Mucosa of rectum (tissue), 2 donors: Measurements from ENCODE around the gene ARID4B.
"Not testable (repeated sequence)": the region's sequence is repeated elsewhere in the genome, so short reads cannot be mapped to it uniquely, and the experiment has no call there.

ENCODE experiments used
- H3K27ac ChIP-seq, 2 donors: one replicate each; pipeline ENCODE4 v1.7.0; 2013; ENCODE audit warnings: inconsistent platforms in 2 of 2, low read depth in 2 of 2, low read length in 2 of 2
- H3K27me3 ChIP-seq, 2 donors: one replicate each; pipeline ENCODE4 v1.7.0; 2013; ENCODE audit warnings: low read length in 2 of 2; ENCODE audit not compliant: control insufficient read depth in 2 of 2, insufficient read depth in 2 of 2
- H3K36me3 ChIP-seq, 2 donors: one replicate each; pipeline ENCODE4 v1.7.0; 2013; ENCODE audit warnings: low read length in 2 of 2; ENCODE audit not compliant: control insufficient read depth in 2 of 2, insufficient read depth in 2 of 2
- H3K4me1 ChIP-seq, 2 donors: one replicate each; pipeline ENCODE4 v1.7.0; 2013; ENCODE audit warnings: low read length in 2 of 2, mild to moderate bottlenecking in 1 of 2; ENCODE audit not compliant: control insufficient read depth in 2 of 2, insufficient read depth in 2 of 2
- H3K4me3 ChIP-seq, 2 donors: one replicate each; pipeline ENCODE4 v1.7.0; 2013; ENCODE audit warnings: low read length in 2 of 2
- H3K9ac ChIP-seq, 2 donors: one replicate each; pipeline ENCODE4 v1.7.0; 2013; ENCODE audit warnings: low read length in 2 of 2, low read depth in 1 of 2, mild to moderate bottlenecking in 1 of 2
- H3K9me3 ChIP-seq, 2 donors: one replicate each; pipeline ENCODE4 v1.7.0; 2013; ENCODE audit warnings: low read length in 2 of 2; ENCODE audit not compliant: control insufficient read depth in 2 of 2
- donor health status: healthy.
- donor health status: Normal muscosa, but diverticular disease.

ARID4B gene

GRCh38 chr1:235275223-235275622, 52.8 kb downstream of the ARID4B start:
- Histone ChIP-seq H3K36me3 (no peaks in the 10 kb centered on the region), H3K9me3 (no peaks in the 10 kb centered on the region), H3K4me1 (peaks cover 0 to 7% of the 10 kb centered on the region in 2 donors), H3K27ac (no peak overlapping the region), H3K27me3 (no peaks in the 10 kb centered on the region), H3K9ac (no peak overlapping the region), H3K4me3 (no peak overlapping the region)

DNA sequence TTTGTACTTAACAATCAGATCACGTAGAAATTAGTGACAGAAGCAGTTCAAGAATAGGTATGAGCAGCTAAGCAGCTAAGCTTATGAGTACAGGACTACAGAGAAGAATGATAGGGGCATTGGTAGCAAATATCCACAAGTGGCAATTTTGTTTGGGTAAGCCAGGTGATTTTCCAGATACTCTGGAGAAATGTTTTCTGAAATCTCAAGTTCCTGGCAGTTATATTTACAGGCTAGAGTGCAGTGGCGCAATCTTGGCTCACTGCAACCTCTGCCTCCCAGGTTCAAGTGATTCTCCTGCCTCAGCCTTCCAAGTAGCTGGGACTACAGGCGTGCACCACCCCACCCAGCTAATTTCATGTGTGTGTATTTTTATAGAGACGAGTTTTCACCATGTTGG, 55.1 kb downstream of the ARID4B start:
- Histone ChIP-seq H3K27ac (no peak overlapping the region), H3K4me3 (no peak overlapping the region), H3K9me3 (no peaks in the 10 kb centered on the region), H3K4me1 (peaks cover 0 to 7% of the 10 kb centered on the region in 2 donors), H3K36me3 (no peaks in the 10 kb centered on the region), H3K27me3 (no peaks in the 10 kb centered on the region), H3K9ac (no peak overlapping the region)

DNA sequence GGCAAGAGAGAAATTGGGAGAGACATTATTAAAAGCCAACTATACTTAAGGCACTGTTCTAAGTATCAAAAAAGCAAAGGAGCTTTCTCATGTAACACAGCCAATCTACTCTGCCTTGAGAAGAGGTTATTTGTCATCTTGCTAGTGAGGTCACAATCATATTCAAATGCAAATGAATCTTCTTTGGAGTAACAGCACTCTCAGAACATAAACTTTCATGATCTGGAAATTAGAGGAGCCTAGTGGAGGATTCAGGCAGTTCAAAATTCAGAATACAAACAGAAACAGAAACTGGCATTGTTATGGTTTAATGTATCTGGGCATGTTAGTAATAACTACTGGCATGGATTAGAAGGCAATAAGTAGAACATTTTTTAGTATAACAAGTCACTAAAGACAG, 57.4 kb downstream of the ARID4B start:
- H3K36me3 ChIP-seq: no peaks in the 10 kb centered on the region
- H3K4me3 ChIP-seq: no peak overlapping the region
- no peak overlapping the region for H3K27ac ChIP-seq
- peaks cover 0 to 7% of the 10 kb centered on the region in 2 donors for H3K4me1 ChIP-seq
- H3K27me3 ChIP-seq: no peaks in the 10 kb centered on the region
- no peak overlapping the region for H3K9ac ChIP-seq
- H3K9me3 ChIP-seq: no peaks in the 10 kb centered on the region

- H3K27me3 ChIP-seq, H3K4me3 ChIP-seq, H3K27ac ChIP-seq, H3K9me3 ChIP-seq, H3K36me3 ChIP-seq, H3K4me1 ChIP-seq, H3K9ac ChIP-seq: not testable (repeated sequence)
These were observed 58.0 kb downstream of the ARID4B start for GRCh38 chr1:235269990-235270389.

GRCh38 chr1:235268379-235269125, 59.4 kb downstream of the ARID4B start:
- Histone ChIP-seq H3K4me1 (peaks cover 0 to 5% of the 10 kb centered on the region in 2 donors), H3K9me3 (no peaks in the 10 kb centered on the region), H3K27me3 (no peaks in the 10 kb centered on the region), H3K4me3 (no peak overlapping the region), H3K27ac (no peak overlapping the region), H3K9ac (no peak overlapping the region), H3K36me3 (no peaks in the 10 kb centered on the region)

GRCh38 chr1:235266967-235267366, 61.0 kb downstream of the ARID4B start:
- Histone ChIP-seq H3K36me3 (no peaks in the 10 kb centered on the region), H3K27ac (no peak overlapping the region)

DNA sequence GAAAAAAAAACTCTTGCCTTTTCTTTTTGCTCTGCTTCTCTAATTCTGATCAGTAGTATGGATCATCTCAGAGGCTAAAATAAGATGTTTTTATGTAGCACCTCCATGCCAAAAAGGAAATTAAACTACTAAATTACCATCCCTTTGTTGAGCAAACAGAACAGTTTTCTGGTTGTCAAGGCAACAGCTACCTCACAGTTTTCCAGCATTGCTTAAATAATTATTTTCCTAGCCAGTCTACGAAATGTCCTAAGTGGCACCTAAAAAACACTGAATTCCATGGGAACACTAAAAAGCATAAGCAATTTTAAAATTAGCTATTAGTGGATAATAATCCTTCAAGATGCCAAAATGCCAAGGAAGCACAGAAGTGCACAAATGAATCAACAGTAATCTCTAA, 61.7 kb downstream of the ARID4B start:
- Histone ChIP-seq H3K9ac (no peak overlapping the region), H3K4me3 (no peak overlapping the region), H3K27me3 (no peaks in the 10 kb centered on the region), H3K9me3 (no peaks in the 10 kb centered on the region), H3K27ac (no peak overlapping the region), H3K4me1 (peaks cover 0 to 5% of the 10 kb centered on the region in 2 donors), H3K36me3 (no peaks in the 10 kb centered on the region)

More at GRCh38 chr1:235266967-235267366, 61.0 kb downstream of the ARID4B start:
- no peaks in the 10 kb centered on the region for H3K9me3 ChIP-seq
- H3K4me3 ChIP-seq: no peak overlapping the region
- H3K4me1 ChIP-seq: peaks cover 0 to 5% of the 10 kb centered on the region in 2 donors
- no peaks in the 10 kb centered on the region for H3K27me3 ChIP-seq
- H3K9ac ChIP-seq: no peak overlapping the region

DNA sequence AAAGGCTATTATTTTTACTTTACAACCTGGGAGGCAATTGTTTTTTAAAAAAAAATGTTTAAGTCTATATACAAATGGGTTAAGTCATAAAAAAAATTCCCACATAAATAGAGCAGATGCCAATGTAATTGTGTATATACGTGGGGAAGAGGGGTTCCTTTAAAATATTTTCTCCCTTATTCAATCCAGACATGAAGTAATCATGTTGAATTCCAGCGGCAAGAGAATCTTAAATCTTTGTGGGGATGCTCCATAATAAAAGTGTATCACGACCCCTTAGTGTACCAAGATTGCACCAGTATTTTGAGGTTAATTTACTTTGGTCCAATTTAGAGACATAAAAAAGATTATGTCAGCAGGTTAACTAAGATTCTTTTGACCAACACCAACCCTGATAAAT, 62.1 kb downstream of the ARID4B start:
- H3K27me3 ChIP-seq: no peaks in the 10 kb centered on the region
- no peaks in the 10 kb centered on the region for H3K9me3 ChIP-seq
- peaks cover 0 to 2% of the 10 kb centered on the region in 2 donors for H3K4me1 ChIP-seq
- no peak overlapping the region for H3K27ac ChIP-seq
- H3K4me3 ChIP-seq: no peak overlapping the region
- no peaks in the 10 kb centered on the region for H3K36me3 ChIP-seq
- no peak overlapping the region for H3K9ac ChIP-seq

DNA sequence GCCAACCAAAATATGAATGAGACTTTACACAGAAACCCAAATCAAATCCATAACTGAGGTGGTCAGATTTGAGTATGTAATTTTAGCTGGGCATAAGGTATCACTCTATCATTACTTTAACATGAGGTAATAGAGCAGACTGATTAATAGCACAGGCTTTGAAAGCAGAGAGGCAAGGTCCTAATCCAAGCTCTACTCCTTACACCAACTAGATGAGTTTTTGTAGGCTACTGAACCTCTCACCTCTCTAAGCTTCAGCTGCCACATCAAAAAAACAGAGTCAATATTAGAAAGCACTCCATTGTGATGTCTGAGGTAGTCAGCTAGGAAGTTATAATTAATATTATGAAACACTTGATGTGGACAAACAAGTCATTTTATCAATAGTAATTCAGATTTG, 63.7 kb downstream of the ARID4B start:
- H3K4me3 ChIP-seq: no peak overlapping the region
- peaks cover 0 to 2% of the 10 kb centered on the region in 2 donors for H3K4me1 ChIP-seq
- no peaks in the 10 kb centered on the region for H3K9me3 ChIP-seq
- H3K27ac ChIP-seq: no peak overlapping the region
- H3K27me3 ChIP-seq: no peaks in the 10 kb centered on the region
- H3K36me3 ChIP-seq: peaks cover 0 to 3% of the 10 kb centered on the region in 2 donors
- no peak overlapping the region for H3K9ac ChIP-seq

GRCh38 chr1:235262539-235262938, 65.4 kb downstream of the ARID4B start:
- Histone ChIP-seq H3K4me1 (peaks cover 0 to 5% of the 10 kb centered on the region in 2 donors), H3K36me3 (peaks cover 0 to 6% of the 10 kb centered on the region in 2 donors), H3K9ac (no peak overlapping the region), H3K4me3 (no peak overlapping the region), H3K27ac (no peak overlapping the region), H3K9me3 (no peaks in the 10 kb centered on the region), H3K27me3 (no peaks in the 10 kb centered on the region)
